GM15510 (cell line): ENCODE measurements around the gene BBOX1.

Source experiments
- POLR2A ChIP-seq: IDR thresholded peaks from 3 replicates; pipeline ENCODE4 v1.6.1; 2011; ENCODE audit warnings: borderline replicate concordance; ENCODE audit not compliant: insufficient read length; ENCODE audit errors: extremely low read depth

The BBOX1 gene

DNA sequence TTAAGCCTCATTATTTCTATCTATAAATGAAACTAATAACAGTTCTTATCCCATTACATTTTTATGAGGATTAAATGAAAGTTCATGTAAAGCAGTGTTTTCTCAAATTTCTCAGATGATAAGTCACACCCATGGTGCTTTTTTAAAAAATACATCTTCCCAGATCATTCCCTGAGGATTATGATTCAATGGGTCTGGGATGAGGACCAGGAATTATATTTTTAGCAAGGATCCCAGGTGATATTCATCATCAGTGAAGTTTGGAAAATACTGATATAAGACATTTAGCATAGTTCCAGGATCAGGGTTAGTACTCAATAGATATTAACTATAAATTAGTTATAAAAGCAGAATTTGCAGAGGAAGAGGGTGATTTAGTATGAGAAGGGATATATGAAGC lies 89.1 kb downstream of the BBOX1 start:
- no peak for TF ChIP-seq POLR2A

DNA sequence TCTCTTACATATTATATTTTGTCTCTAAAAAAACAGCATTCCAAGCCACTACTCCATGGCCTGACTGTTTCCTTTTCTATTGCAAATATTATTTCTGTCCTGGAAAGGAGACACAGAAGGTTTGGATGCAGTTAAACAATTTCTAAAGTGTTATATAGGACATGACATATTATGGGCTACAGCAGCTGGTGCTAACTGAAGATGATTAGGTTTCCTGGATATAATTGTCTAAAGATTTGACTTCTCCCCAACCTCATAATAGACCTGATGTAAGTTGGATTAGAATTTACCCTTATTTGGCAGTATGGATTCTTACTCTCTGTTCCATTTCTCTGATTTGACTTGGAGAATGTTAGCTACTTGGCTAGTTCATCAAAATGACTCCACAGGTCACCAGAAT lies 90.2 kb downstream of the BBOX1 start:
- no peak for TF ChIP-seq POLR2A

DNA sequence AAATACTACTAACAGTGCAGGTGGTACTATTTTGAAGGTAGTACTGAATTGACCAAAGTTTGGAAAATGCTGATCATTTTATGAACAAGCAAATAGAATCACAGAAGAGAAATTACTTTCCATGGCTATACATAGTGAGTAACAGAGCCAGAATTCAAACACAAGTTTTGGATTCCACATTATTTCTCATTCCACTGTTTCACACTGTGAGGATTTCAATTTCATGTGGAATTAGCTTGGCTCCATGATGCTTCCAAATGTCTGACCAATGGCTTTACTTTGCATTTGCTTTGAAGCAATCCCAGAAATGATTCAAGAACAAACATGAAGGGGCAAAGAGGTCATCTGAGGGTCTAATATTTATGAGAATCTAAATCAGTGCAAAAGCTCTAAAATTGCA lies 98.1 kb downstream of the BBOX1 start:
- TF ChIP-seq POLR2A, result no peak

DNA sequence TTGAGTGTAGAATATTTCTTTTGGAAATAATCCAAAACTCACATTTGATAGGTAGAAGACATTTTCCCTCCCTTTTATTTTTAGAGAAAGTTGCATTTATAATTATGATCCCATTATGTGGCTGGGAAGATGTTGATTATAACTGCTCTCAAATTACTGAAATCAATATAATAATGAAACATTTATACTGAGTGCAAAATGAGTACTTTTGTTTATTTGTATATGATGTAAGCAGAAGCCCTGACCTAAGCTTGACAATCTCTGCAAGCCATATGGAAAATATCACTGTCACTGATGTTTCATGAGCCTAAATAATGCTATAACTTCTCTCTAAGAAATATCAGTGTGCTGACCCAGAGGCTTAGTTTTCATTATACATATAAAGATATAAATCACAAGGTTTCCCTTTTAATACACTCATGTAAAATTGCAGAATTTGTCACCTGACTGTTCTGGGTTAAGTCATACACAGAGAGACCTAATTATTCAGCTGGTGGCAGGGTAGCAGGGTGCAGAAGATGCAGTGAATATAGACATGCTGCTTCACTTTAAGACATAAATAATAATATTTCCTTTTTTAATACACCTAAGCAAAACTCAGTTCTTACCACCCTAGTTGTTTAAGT lies 99.2 kb downstream of the BBOX1 start:
- no peak for TF ChIP-seq POLR2A

DNA sequence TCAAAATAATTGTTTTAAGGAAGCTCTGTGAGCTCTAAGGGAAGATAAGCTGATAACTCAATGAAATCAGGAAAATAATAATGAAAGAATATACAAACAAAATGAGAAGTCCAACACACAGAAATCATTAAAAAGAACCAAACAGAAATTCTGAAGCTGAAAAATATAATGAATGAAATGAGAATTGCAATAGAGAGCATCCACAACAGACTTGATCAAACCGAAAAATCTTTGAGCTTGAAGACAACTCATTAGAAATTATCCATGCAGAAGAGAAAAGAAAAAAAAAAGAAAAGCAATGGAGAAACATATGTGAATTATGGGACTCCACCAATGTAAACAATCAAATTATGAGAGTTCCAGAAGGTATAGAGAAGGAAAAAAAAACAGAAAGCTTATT lies 101.0 kb downstream of the BBOX1 start:
- no peak for TF ChIP-seq POLR2A

DNA sequence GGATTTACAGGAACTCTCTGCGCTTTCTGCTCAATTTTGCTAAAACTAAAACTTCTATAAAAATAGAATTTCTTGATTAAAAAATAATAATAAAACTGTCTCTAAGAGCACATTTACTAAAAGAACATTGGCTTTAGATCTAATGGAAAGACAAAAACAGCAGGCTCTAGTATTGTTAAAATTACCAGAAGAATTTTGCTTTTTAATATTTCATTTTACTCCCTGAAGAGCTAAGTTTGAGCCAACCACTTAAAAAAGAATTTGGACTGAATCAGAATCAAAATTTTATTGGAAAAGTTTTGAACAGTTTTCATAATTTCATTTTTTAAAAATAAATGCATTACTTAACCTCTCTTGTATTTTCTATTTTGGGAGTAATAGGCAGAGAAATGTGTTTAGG lies 107.3 kb downstream of the BBOX1 start:
- no peak for TF ChIP-seq POLR2A

DNA sequence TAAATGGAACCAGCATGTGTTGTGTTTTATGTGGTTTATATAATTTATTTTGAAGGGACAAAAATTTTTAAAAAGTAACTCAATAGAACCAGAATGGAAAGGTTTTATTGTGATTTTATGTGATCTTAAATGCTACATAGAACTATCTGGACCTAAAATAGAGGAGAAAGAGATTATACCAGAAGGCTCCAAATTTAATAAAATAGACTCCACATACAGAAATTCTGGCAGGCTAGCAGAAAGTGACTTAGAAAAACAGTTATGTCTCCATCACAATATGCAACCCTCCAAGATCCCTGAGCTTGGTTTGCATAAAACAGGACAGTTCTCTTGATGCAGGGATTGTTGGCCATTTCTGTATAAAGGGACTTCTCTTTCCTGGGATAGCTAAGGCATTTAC lies 107.9 kb downstream of the BBOX1 start:
- no peak for TF ChIP-seq POLR2A

DNA sequence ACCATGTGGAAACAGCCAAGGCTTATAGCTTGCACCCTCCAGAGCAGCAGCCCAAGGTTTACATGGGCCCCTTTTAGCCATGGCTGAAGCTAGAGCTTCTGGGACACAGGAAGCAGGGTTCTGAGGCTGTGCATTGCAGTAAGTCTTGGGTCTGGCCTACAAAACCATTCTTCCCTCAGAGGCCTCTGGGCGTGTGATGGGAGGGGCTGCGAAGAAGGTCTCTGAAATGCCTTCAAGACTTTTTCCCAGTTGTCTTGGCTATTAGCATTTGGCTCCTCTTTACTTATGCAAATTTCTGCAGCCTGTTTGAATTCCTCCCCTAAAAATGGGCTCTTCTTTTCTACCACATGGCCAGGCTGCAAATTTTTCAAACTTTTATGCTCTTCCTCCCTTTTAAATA lies 109.5 kb downstream of the BBOX1 start:
- TF ChIP-seq POLR2A, result no peak

DNA sequence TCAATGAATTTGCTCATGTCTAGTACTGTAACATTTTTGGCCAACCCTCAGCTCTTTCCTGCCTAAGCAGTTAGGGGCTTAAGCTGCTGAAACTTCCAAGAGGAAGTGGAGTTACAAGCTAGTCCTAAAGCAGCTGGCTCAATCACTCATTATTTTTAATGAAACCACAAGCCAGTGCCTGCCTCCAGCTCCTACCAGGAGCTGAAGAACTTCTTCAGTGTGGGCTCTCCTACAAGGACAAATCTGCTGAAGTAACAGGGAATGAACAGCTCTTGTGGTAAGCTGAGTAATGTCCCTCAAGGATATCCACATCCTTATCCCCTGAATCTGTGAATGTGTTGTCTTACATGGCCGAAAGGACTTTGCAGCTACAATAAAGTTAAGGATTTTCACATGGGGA lies 112.5 kb downstream of the BBOX1 start:
- no peak for TF ChIP-seq POLR2A

DNA sequence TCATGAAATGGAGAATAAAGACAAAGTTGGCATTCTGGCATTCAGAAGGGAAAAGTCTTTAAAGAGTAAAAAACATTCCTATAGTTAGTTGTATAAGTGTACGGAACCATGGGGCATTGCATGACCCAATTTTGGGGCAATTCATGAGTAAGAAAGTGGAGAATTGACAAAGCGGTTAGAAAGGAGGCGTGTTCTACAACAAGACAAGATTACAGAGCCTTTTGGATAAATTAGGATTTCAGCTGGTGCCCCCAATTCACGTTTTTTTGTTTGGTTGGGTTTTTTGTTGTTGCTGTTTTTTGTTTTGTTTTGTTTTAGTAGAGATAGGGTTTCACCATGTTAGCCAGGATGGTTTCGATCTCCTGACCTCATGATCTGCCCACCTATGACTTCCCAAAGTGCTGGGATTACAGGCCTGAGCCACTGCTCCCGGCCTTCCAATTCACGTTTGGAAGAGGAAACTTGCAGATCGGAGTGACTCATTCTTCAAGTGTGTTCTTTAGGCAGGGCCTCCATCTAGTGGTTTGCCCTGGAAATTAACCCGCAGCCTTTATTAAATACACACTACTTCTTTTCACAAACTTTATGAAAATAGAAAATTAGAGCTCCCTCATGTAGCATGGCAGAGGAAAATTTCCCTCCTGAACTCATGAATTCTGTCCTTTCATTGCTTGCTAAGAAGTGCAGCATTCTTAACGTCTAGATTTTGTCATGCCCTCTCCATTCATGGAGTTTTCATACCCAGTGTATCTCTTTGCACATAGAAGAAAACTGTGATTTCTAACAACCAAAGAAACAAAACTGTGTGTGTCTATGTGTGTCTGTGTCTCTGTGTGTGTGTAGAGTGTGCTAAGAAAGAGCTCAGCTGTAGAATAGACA lies 118.1 kb downstream of the BBOX1 start:
- TF ChIP-seq POLR2A, result no peak

DNA sequence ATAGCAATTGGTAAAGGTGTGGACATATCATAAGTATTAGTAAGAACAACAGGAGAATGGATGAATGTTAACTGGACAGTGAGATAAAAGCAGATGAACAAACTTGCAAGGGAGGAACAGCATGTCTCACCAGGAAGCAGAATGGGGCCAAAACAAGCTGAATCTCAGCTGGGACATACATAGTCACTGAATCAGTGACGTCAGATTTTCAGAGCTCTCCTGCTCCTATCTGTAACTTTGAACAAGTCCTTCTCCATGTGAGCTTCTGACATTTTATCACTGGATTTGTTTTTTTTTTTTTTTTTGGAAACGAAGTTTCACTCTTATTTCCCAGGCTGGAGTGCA lies 118.7 kb downstream of the BBOX1 start:
- no peak for TF ChIP-seq POLR2A

DNA sequence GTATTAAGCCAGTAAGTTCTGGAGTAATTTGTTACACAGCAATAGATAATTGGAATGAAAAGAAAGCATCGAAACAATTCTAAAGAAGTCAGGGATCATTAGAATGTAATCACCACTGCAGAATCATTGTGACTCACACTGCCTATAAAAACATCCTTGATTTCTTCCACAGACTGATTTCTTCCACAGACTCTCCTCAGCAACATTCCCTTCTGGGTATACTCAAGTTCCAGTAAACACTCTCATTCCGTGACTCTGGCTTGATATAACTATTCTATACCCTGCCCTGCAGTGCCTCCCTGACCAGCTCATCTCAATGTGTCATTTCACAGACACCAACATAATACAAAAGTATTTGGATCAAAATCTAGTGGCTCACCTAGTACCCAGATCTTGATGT lies 120.5 kb downstream of the BBOX1 start:
- TF ChIP-seq POLR2A, result no peak

DNA sequence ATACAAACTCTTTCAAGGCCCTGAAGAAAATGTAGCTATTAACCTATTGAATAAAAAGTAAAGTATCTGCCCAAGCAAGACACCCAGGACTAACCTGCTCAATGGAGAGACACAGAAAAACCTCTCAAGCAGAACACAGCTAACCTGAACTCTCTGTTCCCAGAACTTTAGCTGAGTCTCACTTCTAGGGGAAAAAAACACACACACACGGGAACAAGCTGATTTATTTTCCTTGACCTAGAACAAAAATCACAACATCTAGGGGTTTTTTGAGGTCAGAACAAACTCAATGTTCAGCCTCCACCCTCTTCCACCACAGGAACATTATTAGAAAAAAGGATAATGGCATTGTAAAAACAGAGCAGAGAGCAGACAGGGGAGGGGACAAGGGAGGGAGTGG lies 121.6 kb downstream of the BBOX1 start:
- TF ChIP-seq POLR2A, result no peak

DNA sequence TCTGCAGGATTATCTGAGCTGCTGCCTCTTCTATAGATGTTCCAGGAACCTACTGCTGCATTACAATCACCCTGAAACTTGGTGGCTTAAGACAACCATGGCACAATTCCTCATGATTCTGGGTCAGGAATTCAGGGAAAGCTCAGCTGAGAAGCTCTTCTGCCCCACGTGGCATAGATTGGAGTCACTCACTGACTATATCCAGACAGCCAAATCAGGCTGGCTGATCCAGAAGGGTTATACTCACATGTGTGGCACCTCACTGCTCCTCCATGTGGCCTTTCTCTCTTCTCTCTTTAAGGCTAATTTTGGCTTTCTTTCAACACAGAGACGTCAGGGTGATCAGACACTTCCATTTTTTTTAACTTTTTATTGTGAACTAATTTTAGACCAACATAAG lies 125.5 kb downstream of the BBOX1 start:
- TF ChIP-seq POLR2A, result no peak

DNA sequence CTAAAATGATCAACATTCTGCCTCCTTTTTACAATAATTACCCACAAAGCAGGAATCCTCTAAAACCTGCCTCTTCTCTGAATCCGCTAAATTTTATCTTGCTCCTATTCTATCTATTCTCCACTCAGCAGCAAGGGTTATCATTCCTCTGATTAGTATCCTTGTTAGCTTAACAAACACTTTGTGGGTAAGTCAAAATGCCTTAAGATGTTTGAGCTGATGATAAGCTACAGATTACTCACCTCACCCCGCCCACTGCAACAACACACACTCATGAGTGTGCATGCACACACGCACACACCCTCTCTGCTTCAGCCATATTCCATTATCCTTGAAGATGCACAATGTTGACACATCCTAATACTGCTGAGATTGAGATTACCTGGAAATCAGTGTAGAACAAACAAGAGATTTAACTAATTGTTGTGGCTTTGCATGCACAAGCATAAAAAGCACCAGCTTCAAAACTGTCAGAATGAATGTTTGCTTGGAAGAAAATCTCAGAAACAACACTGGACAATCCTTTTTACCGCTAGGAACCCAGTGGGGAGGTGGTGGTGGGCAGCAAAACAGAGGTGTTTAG lies 130.9 kb downstream of the BBOX1 start:
- TF ChIP-seq POLR2A, result no peak

DNA sequence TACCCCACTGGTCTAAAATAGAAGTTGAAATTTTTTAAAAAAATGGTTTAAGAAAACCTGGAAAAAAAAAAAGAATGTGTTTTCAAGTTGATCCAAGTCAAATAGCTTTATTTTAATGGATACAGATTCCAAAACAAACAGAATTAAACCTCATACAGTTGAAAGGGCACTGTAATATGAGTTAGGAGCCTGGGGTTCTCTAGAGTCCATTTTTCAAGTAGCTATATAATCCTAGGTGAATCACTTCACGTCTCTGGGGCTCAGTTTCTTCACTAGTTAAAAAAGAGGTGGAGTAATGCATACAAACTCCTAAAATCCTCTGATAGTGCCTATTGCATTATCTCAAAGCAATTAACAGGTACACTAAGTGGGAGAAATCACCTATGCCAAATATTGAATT lies 132.9 kb downstream of the BBOX1 start:
- no peak for TF ChIP-seq POLR2A

DNA sequence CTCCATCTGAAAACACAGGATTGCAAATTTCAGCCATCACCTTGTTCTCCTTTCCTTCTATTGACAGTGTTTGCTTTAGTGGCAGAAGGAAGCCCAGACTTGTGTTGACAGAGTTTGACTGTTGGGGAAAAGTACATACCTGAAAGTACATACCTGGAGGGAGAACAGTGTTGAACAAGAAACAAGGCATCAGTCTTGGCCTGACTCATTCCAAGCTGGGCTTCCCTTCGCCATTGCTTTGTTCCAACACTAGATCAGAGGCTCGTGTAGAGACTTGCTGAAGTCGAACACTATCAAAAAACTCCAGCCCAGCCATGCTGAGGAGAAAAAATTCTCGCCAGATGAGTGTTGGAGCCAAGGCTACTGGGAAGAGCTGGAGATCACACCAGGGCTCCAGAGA lies 133.4 kb downstream of the BBOX1 start:
- TF ChIP-seq POLR2A, result no peak

DNA sequence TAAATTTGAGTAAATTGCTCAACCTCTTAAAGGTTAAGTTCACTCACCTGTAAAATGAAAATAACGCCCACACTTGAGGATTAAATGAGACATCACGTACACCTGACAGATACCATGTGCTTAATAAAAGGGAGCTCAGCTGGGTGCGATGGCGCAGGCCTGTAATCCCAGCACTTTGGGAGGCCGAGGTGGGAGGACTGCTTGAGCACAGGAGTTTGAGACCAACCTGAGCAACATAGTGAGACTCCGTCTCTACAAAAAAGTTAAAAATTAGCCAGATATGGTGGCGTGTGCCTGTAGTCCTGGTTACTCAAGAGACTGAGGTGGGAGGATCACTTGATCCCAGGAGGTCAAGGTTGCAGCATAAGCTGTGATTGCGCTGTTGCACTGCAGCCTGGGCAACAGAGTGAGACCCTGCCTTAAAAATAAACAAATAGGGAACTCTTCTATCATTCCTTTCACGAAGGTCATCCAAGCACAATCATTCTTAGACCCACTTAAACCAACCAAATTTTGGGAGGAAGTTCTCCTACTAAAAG lies 134.1 kb downstream of the BBOX1 start:
- no peak for TF ChIP-seq POLR2A
